K562 (cell line): ENCODE data around the gene BCL11A. TPM values are rescaled to one million over a fixed set of nuclear protein-coding genes. Genes with fewer than 3 reads are reported as not detected.

ENCODE experiments used
- ATAC-seq: fragments of 200-7000 bp; cut with Tn5 transposase; 3 replicates; pipeline ENCODE4 v1.9.1; 2020; ENCODE audit warnings: moderate library complexity
- BruUV-seq: library from RNA; stranded (reverse); fragments of 400-500 nt; replicated peaks from 2 replicates; lab custom pipeline; 2021; lab: Mats Ljungman, UMichigan
- CTCF ChIA-PET: fragments of 300-600 bp; formaldehyde crosslinking; extraction: SDS; loops from one replicate; lab custom pipeline; 2021; ENCODE audit warnings: low intra/inter-chr PET ratio; lab: Yijun Ruan, JAX
- POLR2A ChIA-PET: fragments of 300-600, 350-650 bp; sonication (Branson Sonifier 250); formaldehyde crosslinking; extraction: SDS; loops from one replicate; lab custom pipeline; 2021; ENCODE audit warnings: antibody characterized with exemption, inconsistent platforms; lab: Yijun Ruan, JAX
- DNase-seq, 4 experiments: peaks; one replicate each; pipeline versions ENCODE4 v3.0.0 to v3.0.0-alpha.2; 2011 to 2018; ENCODE audit warnings: low spot score in 3 of 4, mixed read lengths in 3 of 4; ENCODE audit errors: extremely low read depth in 1 of 4
- FAIRE-seq: peaks from 2 replicates; lab custom pipeline; 2011; peaks lifted over from hg19 to GRCh38; lab: Jason Lieb, UNC
- H2AFZ ChIP-seq: 2 replicates; pipeline ENCODE4 v1.6.0; 2011; ENCODE audit warnings: low read depth, low read length, control low read depth, inconsistent platforms
- H3K27ac ChIP-seq: fragments of 200-600 bp; 3 replicates; pipeline ENCODE4 v1.8.0; 2011; ENCODE audit warnings: low read depth, mild to moderate bottlenecking, control low read depth, inconsistent platforms, low read length, moderate library complexity, mixed read lengths; ENCODE audit errors: extremely low read depth
- H3K27me3 ChIP-seq, 2 experiments: fragments of 300-600 bp in 1 of 2; 2 replicates in 1 of 2; 3 replicates in 1 of 2; pipeline versions ENCODE4 v1.6.0 to v1.8.0; 2011; ENCODE audit warnings: inconsistent platforms in 2 of 2, low read length in 2 of 2, mild to moderate bottlenecking in 1 of 2, mixed read lengths in 1 of 2, moderate library complexity in 1 of 2; ENCODE audit not compliant: control insufficient read depth in 2 of 2, insufficient read depth in 2 of 2
- H3K36me3 ChIP-seq: fragments of 300-600 bp; 3 replicates; pipeline ENCODE4 v1.8.0; 2011; ENCODE audit warnings: mild to moderate bottlenecking, low read length, inconsistent platforms; ENCODE audit not compliant: control insufficient read depth, insufficient read depth
- H3K4me1 ChIP-seq, 2 experiments: fragments of 200-600 bp in 1 of 2; replicated peaks in 1 of 2; 2 replicates in 1 of 2; 3 replicates in 1 of 2; pipeline versions ENCODE4 v1.5.1 to v1.8.0; 2011; ENCODE audit warnings: inconsistent platforms in 2 of 2, low read length in 2 of 2, mild to moderate bottlenecking in 1 of 2, mixed read lengths in 1 of 2, moderate library complexity in 1 of 2; ENCODE audit not compliant: control insufficient read depth in 2 of 2, insufficient read depth in 2 of 2
- H3K4me2 ChIP-seq: 2 replicates; pipeline ENCODE4 v1.6.1; 2011; ENCODE audit warnings: low read length, control low read depth, inconsistent platforms, mixed read lengths; ENCODE audit not compliant: insufficient read depth
- H3K4me3 ChIP-seq: fragments of 200-600 bp; sonication (generic), shearing (Covaris generic); 2 replicates; pipeline ENCODE4 v1.5.1; 2016; ENCODE audit warnings: control low read depth, inconsistent platforms
- H3K79me2 ChIP-seq: fragments of 200-600 bp; 3 replicates; pipeline ENCODE4 v1.8.0; 2011; ENCODE audit warnings: low read length, inconsistent platforms; ENCODE audit not compliant: control insufficient read depth, insufficient read depth
- H3K9ac ChIP-seq, 2 experiments: 2 replicates each; pipeline versions ENCODE4 v1.6.0 to v1.6.1; 2011; ENCODE audit warnings: low read depth in 2 of 2, low read length in 2 of 2, control low read depth in 1 of 2, inconsistent platforms in 1 of 2, mild to moderate bottlenecking in 1 of 2, mixed read lengths in 1 of 2; ENCODE audit not compliant: insufficient read depth in 1 of 2
- H3K9me1 ChIP-seq: one replicate; pipeline ENCODE4 v1.6.0; 2011; ENCODE audit warnings: inconsistent platforms, mild to moderate bottlenecking, low read length, moderate library complexity; ENCODE audit not compliant: control insufficient read depth, insufficient read depth
- H3K9me3 ChIP-seq: replicated peaks from 2 replicates; pipeline ENCODE4 v1.5.1; 2011; ENCODE audit warnings: low read depth, low read length, inconsistent platforms; ENCODE audit not compliant: control insufficient read depth, insufficient read depth
- H4K20me1 ChIP-seq: replicated peaks from 2 replicates; pipeline ENCODE4 v1.6.1; 2011; ENCODE audit warnings: low read length, inconsistent platforms, mixed read lengths; ENCODE audit not compliant: control insufficient read depth, insufficient read depth
- CHAMP1 ChIP-seq: fragments of 450-650 bp; IDR thresholded peaks from 2 replicates; pipeline ENCODE4 v1.6.1; 2016; ENCODE audit warnings: mild to moderate bottlenecking
- CHCHD3 ChIP-seq: fragments of 250-450 bp; sonication (Bioruptor Pico); IDR thresholded peaks from 2 replicates; pipeline ENCODE4 v2.1.2; 2022; ENCODE audit warnings: mild to moderate bottlenecking
- NUFIP1 ChIP-seq: fragments of 450-650 bp; IDR thresholded peaks from 2 replicates; pipeline ENCODE4 v1.6.1; 2018; ENCODE audit not compliant: partially characterized antibody
- PML ChIP-seq: IDR thresholded peaks from 2 replicates; pipeline ENCODE4 v1.6.1; 2012; ENCODE audit warnings: low read length, inconsistent platforms
- PPARD ChIP-seq: fragments of 250-450 bp; sonication (Bioruptor Pico); IDR thresholded peaks from 2 replicates; pipeline ENCODE4 v1.8.0; 2022; ENCODE audit warnings: inconsistent platforms, mild to moderate bottlenecking, moderate library complexity
- PREB ChIP-seq: sonication (generic); formaldehyde crosslinking; IDR thresholded peaks from 2 replicates; pipeline ENCODE4 v1.8.1; 2023; ENCODE audit warnings: mild to moderate bottlenecking, missing genetic modification reagents
- SMARCB1 ChIP-seq: IDR thresholded peaks from 2 replicates; pipeline ENCODE4 v1.6.1; 2011; ENCODE audit warnings: improper control_type of control experiment, low read depth; ENCODE audit not compliant: insufficient read length
- SRSF7 ChIP-seq: fragments of 200-400 bp; formaldehyde crosslinking; optimal IDR thresholded peaks from 2 replicates; pipeline ENCODE3; 2017; ENCODE audit warnings: mild to moderate bottlenecking, low read depth, low read length
- YBX1 ChIP-seq: fragments of 450-650 bp; IDR thresholded peaks from 2 replicates; pipeline ENCODE4 v1.7.1; 2016; ENCODE audit warnings: mild to moderate bottlenecking
- ZNF124 ChIP-seq: sonication (generic); formaldehyde crosslinking; IDR thresholded peaks from 2 replicates; pipeline ENCODE4 v1.8.1; 2022; ENCODE audit warnings: missing genetic modification reagents
- ZNF431 ChIP-seq: sonication (generic); formaldehyde crosslinking; IDR thresholded peaks from 2 replicates; pipeline ENCODE4 v1.8.0; 2022; ENCODE audit warnings: mild to moderate bottlenecking, missing genetic modification reagents
- ZNF707 ChIP-seq: fragments of 250-450 bp; sonication (Bioruptor Pico); conservative IDR thresholded peaks from 2 replicates; pipeline ENCODE4 v1.8.0; 2022; ENCODE audit warnings: inconsistent platforms, mild to moderate bottlenecking, moderate library complexity
- ZNF740 ChIP-seq, 3 experiments: fragments of 200-800 bp in 1 of 3; sonication (Bioruptor generic) in 1 of 3; sonication (generic) in 1 of 3; formaldehyde crosslinking in 1 of 3; IDR thresholded peaks; 2 replicates each; pipeline versions ENCODE4 v1.6.1 to v1.8.0; 2016 to 2022; ENCODE audit warnings: mild to moderate bottlenecking in 2 of 3, missing compliant biosample characterization in 2 of 3, missing genetic modification characterization in 2 of 3, missing genetic modification reagents in 1 of 3
- ZNF76 ChIP-seq: fragments of 250-450 bp; sonication (Bioruptor Pico); IDR thresholded peaks from 2 replicates; pipeline ENCODE4 v1.4.0; 2020; ENCODE audit warnings: mild to moderate bottlenecking, moderate library complexity, borderline replicate concordance
- WGBS: fragments of 100-300 bp; shearing (Covaris generic); methylation state at CpG from one replicate; pipeline ENCODE4 v1.1.6; 2016; ENCODE audit warnings: low coverage, mixed read lengths; ENCODE audit not compliant: insufficient coverage; ENCODE audit errors: missing lambda C conversion rate; 5-methylcytosine and 5-hydroxymethylcytosine counted together
- in situ Hi-C: fragments of 300-500 bp; cut with MboI; formaldehyde crosslinking; loops from 4 replicates; pipeline ENCODE4 v1.15.0; 2018; ENCODE audit warnings: inconsistent platforms, mixed read lengths
- intact Hi-C: fragments of 100-400 bp; cut with micrococcal nuclease; formaldehyde crosslinking; loops from 2 replicates; pipeline ENCODE4 v1.14.2; 2022
- polyA plus RNA-seq, 8 experiments: library from polyadenylated mRNA; depleted of rRNA in 4 of 8; stranded (reverse) in 5 of 8; unstranded in 3 of 8; fragments of >200 nt; fragmentation: Nextera tagmentation in 2 of 8; fragmentation: Illumina TruSeq in 1 of 8; extraction: Ambion mirVana in 2 of 8; extraction: Trizol in 1 of 8; gene quantifications; 2 replicates each; pipeline versions ENCODE4 v1.2.1 to v1.2.3, GENCODE V29; 2011 to 2014; ENCODE audit warnings: inconsistent platforms in 1 of 8, missing spikeins in 1 of 8
- total RNA-seq, 7 experiments: library from RNA; depleted of rRNA in 6 of 7; stranded (reverse); fragments of >200 nt in 6 of 7; fragmentation: Illumina TruSeq in 2 of 7; extraction: Trizol in 2 of 7; gene quantifications; 2 replicates each; pipeline versions ENCODE4 v1.2.1 to v1.2.3, GENCODE V29; 2011 to 2021; ENCODE audit warnings: low replicate concordance in 1 of 7

Gene BCL11A
- total and polyA plus RNA-seq, 9 of the 15 experiments (the other 6 are each of a cell fraction or from before 2014, with no cell fraction given), result 0.13 TPM; not detected in 8

- 28% methylated on average over 29 of the region's 63 CpGs for WGBS
- Histone ChIP-seq H3K36me3 (no peaks in the 10 kb centered on the region), H4K20me1 (no peaks in the 10 kb centered on the region), H3K27me3 (peaks cover 31 to 35% of the 10 kb centered on the region in 2 experiments; a peak in 4 of 5 replicates), H3K4me3 (no peak overlapping the region), H3K79me2 (no peaks in the 10 kb centered on the region), H3K9me3 (no peaks in the 10 kb centered on the region), H3K27ac (no peak overlapping the region), H3K4me2 (no peak overlapping the region), H2AFZ (no peak overlapping the region), H3K9ac (no peak overlapping the region), H3K4me1 (peaks cover 0 to 33% of the 10 kb centered on the region in 2 experiments; a peak in 2 of 5 replicates), H3K9me1 (no peaks in the 10 kb centered on the region)
- intact Hi-C loops, result no loop called here
- ChIA-PET CTCF (no interaction called here), POLR2A (interaction anchor here (0.6 kb wide), 1 partner anchor 13 kb away, joined by 3 read pairs; no protein-coding TSS in a partner anchor)
- DNase-seq (no peak), ATAC-seq (no peak), FAIRE-seq (no peak)
- in situ Hi-C loops, result no loop called here
- BruUV-seq, result no TSS peak
- TF ChIP-seq NUFIP1 (no peak), ZNF76 (CRISPR knock-in tag) (no peak), PML (no peak), PPARD (CRISPR knock-in tag) (no peak), SRSF7 (no peak), CHCHD3 (CRISPR knock-in tag) (no peak), CHAMP1 (no peak), YBX1 (no peak), PREB (CRISPR knock-in tag) (no peak), ZNF740 (CRISPR knock-in tag; IDR thresholded peaks at IDR 0.05) (no peak), ZNF740 (tag; IDR thresholded peaks at IDR 0.05) (no peak), SMARCB1 (no peak), ZNF431 (CRISPR knock-in tag) (no peak), ZNF124 (CRISPR knock-in tag) (no peak), ZNF707 (CRISPR knock-in tag) (no peak)
Observed at GRCh38 chr2:60551240-60552077, 2.0 kb downstream of the BCL11A start.
